GM23248 (cell line): ENCODE data around the gene CLPSL2.

Source experiments
- EZH2 ChIP-seq: fragments of 200-600 bp; sonication (generic); IDR thresholded peaks from 2 replicates; pipeline ENCODE4 v1.6.1; 2018; ENCODE audit warnings: antibody characterized with exemption, mild to moderate bottlenecking; ENCODE audit not compliant: insufficient read depth, poor library complexity, severe bottlenecking
- EZH2phosphoT487 ChIP-seq: fragments of 200-600 bp; sonication (generic); IDR thresholded peaks from 2 replicates; pipeline ENCODE4 v1.6.1; 2018; ENCODE audit warnings: antibody characterized with exemption, moderate library complexity, mild to moderate bottlenecking, low read depth; ENCODE audit not compliant: insufficient read depth

DNA sequence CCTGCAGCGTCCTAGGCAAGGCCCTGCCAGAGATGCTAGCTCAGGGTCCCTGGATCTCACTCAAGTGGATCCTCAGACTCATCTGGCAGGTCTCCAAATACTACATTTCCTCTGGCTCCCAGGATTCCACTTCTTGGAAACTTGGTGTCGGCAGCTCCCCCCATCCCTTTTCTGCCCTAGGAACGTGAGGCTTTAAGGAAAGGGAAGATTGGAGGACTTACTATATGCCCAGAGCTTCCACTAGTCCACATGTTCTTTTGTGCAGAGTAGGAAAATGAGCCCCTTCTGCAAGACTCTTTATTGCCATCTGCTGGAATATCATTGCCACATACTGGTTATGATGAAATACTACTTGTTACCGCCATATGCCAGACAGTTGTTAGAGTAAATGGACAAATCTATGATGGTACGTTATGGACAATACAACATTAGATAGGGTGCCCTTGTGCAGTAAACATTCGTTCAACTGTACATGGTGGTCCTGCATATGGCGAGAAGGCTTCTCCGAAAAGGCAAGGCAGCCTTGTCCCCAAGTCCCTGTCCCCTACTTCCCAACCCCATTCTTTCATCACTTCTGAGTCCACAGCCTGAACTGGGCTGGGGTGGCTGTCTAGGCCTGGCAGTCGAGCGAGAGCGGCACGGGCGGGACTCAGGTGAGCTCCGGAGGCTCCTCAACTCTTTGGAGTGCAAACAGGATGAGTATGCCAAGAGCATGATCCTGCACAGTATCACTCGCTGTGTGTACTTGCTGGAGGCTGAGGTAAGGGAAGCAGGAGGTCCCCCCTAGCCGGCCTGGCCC, 38.8 kb upstream of the CLPSL2 start:
- TF ChIP-seq EZH2 (no peak), EZH2phosphoT487 (no peak)
